ENCODE data around the gene PRDX3. TPM values are rescaled to one million over a fixed set of nuclear protein-coding genes. Genes with fewer than 3 reads are reported as not detected.

PRDX3 gene
- total and polyA plus RNA-seq, 4 donors, result 176 to 307 (median 258) TPM

DNA sequence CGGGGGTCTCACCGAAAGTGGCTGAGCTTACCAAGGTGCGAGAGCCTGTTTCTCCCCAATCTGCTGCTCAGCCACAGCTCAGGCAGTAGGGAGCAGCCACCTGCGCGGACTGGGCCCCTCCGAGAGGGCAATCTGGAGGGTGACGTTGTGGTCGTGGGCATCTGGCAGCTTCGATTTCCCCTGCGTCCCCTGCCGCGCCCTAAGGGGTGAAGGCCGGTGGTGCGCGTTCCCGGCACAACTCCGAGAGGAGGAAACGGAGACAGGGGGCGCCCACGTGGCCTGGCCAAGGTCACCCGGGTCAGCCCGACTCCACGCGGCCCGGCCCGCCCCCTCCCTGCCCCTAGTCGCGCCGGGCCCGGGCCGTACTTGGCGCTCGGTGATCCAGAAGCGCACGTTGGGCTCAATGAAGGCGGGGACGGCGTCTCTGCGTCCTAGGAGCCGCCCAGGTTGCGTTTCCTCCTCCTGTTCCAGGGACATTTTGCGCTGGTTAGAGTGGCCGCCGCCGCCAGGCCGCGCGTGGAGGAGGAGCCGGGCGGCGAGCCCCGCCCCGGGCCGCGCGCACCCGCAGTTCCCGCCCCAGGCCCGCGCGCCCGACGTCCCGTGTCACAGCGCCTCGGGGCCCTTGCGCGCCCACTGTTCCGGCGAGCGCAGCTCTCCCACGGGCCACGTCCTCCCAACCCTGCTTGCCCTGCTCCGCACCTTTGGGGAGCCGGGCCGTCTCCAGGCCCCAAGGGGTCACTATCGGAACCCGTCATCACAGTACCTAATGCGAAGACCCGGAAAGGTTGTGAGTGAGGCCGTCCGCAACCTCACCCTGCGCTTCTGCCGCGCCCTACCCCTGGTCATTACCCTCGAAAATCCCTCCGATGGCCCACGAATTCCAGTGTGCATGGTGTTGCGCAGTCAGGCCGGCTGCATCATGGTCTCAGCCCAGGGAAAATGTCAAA, 13.2 kb downstream of the PRDX3 start, which contains the start of gene SFXN4 (continued):
- TF ChIP-seq, protein P1, sequence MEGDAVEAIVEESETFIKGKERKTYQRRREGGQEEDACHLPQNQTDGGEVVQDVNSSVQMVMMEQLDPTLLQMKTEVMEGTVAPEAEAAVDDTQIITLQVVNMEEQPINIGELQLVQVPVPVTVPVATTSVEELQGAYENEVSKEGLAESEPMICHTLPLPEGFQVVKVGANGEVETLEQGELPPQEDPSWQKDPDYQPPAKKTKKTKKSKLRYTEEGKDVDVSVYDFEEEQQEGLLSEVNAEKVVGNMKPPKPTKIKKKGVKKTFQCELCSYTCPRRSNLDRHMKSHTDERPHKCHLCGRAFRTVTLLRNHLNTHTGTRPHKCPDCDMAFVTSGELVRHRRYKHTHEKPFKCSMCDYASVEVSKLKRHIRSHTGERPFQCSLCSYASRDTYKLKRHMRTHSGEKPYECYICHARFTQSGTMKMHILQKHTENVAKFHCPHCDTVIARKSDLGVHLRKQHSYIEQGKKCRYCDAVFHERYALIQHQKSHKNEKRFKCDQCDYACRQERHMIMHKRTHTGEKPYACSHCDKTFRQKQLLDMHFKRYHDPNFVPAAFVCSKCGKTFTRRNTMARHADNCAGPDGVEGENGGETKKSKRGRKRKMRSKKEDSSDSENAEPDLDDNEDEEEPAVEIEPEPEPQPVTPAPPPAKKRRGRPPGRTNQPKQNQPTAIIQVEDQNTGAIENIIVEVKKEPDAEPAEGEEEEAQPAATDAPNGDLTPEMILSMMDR (IDR thresholded peaks at IDR 0.05; ENCODE audit: low read depth, low read length, missing input control), result no peak
- TF ChIP-seq FOXA2 (IDR thresholded peaks at IDR 0.05) (no peak), RAD21 (IDR thresholded peaks at IDR 0.05) (peak in 1 of 2 donors; percentile 31), TAF1 (conservative IDR thresholded peaks at IDR 0.05) (no peak), SP1 (IDR thresholded peaks at IDR 0.05) (no peak), EGR1 (IDR thresholded peaks at IDR 0.05; ENCODE audit: low read depth in 2 of 2) (peak in 1 of 2 donors; percentile 14), GABPA (IDR thresholded peaks at IDR 0.05 in 1 of 2, conservative IDR thresholded peaks at IDR 0.05 in 1 of 2) (no peak)
- TF ChIP-seq, protein P2, sequence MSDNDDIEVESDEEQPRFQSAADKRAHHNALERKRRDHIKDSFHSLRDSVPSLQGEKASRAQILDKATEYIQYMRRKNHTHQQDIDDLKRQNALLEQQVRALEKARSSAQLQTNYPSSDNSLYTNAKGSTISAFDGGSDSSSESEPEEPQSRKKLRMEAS (IDR thresholded peaks at IDR 0.05), result no peak

DNA sequence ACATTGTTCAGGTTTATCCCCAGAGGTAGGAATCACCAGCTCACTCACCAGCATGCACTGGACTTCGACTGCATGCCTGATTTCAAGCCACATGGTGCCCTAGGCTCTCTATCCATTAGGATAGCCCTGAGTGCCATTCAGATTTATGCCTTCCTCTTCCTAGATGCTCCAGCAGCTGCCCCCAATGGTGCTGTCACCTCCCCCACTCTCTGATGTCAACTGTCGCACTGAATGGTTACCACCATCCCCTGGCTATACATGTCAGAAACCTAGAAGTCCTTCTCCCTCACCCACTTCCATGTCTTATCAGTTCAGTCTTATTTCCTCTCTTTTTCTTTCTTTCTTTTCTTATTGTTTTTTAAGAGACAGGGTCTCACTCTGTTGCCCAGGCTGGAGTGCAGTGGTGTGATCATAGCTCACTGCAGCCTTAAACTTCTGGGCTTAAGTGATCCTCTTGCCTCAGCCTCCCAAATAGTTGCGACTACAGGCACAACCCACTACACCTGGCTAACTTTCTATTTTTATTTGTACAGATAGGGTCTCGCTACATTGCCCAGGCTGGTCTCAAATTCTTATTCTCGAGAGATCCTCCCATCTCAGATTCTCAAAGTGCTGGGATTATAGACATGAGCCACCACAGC, 16.0 kb downstream of the PRDX3 start:
- Histone ChIP-seq H3K9ac (ENCODE audit: low read depth in 1 of 2, low read length in 2 of 2) (no peak overlapping the region), H3K27me3 (ENCODE audit: control insufficient read depth in 4 of 4, insufficient read depth in 4 of 4, low read length in 3 of 4) (no peaks in the 10 kb centered on the region), H3K4me3 (ENCODE audit: low read depth in 1 of 3, low read length in 3 of 3) (no peak overlapping the region), H3K36me3 (ENCODE audit: control insufficient read depth in 4 of 4, insufficient read depth in 3 of 4, low read depth in 1 of 4, low read length in 3 of 4) (peaks cover 4 to 24% (median 16%) of the 10 kb centered on the region in 4 donors), H3K27ac (ENCODE audit: low read depth in 1 of 2, low read length in 2 of 2) (no peak overlapping the region), H3K9me3 (ENCODE audit: control insufficient read depth in 4 of 4, low read length in 3 of 4) (no peaks in the 10 kb centered on the region), H3K4me1 (ENCODE audit: control insufficient read depth in 4 of 4, insufficient read depth in 4 of 4, low read length in 3 of 4) (peaks cover 0 to 17% (median 7%) of the 10 kb centered on the region in 4 donors)
- WGBS, result 97% methylated on average over 5 of the region's 5 CpGs
- no peak for DNase-seq (ENCODE audit: low spot score)
- TF ChIP-seq FOXA1 (IDR thresholded peaks at IDR 0.05) (no peak), GABPA (IDR thresholded peaks at IDR 0.05 in 1 of 2, conservative IDR thresholded peaks at IDR 0.05 in 1 of 2) (no peak), YY1 (IDR thresholded peaks at IDR 0.05) (no peak), JUND (IDR thresholded peaks at IDR 0.05) (no peak), FOXA2 (IDR thresholded peaks at IDR 0.05) (no peak), RAD21 (IDR thresholded peaks at IDR 0.05) (no peak), TAF1 (conservative IDR thresholded peaks at IDR 0.05) (no peak), NR2F2 (IDR thresholded peaks at IDR 0.05) (no peak), HNF4G (IDR thresholded peaks at IDR 0.05) (no peak), SP1 (IDR thresholded peaks at IDR 0.05) (no peak)
- TF ChIP-seq, protein P3, sequence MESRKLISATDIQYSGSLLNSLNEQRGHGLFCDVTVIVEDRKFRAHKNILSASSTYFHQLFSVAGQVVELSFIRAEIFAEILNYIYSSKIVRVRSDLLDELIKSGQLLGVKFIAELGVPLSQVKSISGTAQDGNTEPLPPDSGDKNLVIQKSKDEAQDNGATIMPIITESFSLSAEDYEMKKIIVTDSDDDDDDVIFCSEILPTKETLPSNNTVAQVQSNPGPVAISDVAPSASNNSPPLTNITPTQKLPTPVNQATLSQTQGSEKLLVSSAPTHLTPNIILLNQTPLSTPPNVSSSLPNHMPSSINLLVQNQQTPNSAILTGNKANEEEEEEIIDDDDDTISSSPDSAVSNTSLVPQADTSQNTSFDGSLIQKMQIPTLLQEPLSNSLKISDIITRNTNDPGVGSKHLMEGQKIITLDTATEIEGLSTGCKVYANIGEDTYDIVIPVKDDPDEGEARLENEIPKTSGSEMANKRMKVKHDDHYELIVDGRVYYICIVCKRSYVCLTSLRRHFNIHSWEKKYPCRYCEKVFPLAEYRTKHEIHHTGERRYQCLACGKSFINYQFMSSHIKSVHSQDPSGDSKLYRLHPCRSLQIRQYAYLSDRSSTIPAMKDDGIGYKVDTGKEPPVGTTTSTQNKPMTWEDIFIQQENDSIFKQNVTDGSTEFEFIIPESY (IDR thresholded peaks at IDR 0.05), result no peak
- TF ChIP-seq, protein P1 (IDR thresholded peaks at IDR 0.05; ENCODE audit: low read depth, low read length, missing input control), result no peak
- TF ChIP-seq, protein P4, sequence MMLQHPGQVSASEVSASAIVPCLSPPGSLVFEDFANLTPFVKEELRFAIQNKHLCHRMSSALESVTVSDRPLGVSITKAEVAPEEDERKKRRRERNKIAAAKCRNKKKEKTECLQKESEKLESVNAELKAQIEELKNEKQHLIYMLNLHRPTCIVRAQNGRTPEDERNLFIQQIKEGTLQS (IDR thresholded peaks at IDR 0.05), result no peak
- TF ChIP-seq, protein P2 (IDR thresholded peaks at IDR 0.05), result no peak
- TF ChIP-seq, protein P5, sequence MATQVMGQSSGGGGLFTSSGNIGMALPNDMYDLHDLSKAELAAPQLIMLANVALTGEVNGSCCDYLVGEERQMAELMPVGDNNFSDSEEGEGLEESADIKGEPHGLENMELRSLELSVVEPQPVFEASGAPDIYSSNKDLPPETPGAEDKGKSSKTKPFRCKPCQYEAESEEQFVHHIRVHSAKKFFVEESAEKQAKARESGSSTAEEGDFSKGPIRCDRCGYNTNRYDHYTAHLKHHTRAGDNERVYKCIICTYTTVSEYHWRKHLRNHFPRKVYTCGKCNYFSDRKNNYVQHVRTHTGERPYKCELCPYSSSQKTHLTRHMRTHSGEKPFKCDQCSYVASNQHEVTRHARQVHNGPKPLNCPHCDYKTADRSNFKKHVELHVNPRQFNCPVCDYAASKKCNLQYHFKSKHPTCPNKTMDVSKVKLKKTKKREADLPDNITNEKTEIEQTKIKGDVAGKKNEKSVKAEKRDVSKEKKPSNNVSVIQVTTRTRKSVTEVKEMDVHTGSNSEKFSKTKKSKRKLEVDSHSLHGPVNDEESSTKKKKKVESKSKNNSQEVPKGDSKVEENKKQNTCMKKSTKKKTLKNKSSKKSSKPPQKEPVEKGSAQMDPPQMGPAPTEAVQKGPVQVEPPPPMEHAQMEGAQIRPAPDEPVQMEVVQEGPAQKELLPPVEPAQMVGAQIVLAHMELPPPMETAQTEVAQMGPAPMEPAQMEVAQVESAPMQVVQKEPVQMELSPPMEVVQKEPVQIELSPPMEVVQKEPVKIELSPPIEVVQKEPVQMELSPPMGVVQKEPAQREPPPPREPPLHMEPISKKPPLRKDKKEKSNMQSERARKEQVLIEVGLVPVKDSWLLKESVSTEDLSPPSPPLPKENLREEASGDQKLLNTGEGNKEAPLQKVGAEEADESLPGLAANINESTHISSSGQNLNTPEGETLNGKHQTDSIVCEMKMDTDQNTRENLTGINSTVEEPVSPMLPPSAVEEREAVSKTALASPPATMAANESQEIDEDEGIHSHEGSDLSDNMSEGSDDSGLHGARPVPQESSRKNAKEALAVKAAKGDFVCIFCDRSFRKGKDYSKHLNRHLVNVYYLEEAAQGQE (IDR thresholded peaks at IDR 0.05), result no peak
